ENCODE data around the gene GPR162. TPM values are rescaled to one million over a fixed set of nuclear protein-coding genes. Genes with fewer than 3 reads are reported as not detected.
"Not testable (repeated sequence)": the region's sequence is repeated elsewhere in the genome, so short reads cannot be mapped to it uniquely, and the experiment has no call there.

GPR162 gene
- total RNA-seq, 1 donor from 2014 or later, result 7.0 TPM

GRCh38 chr12:6852651-6853354, 31.2 kb downstream of the GPR162 start:
- no peak for DNase-seq (ENCODE audit: low spot score)

GRCh38 chr12:6853626-6854025, 32.0 kb downstream of the GPR162 start:
- DNase-seq (ENCODE audit: low spot score), result no peak

GRCh38 chr12:6854036-6854435, 32.4 kb downstream of the GPR162 start:
- no peak for DNase-seq (ENCODE audit: low spot score)

GRCh38 chr12:6855322-6855721, 33.7 kb downstream of the GPR162 start:
- no peak for DNase-seq (ENCODE audit: low spot score)

- DNase-seq (ENCODE audit: low spot score), result no peak
These were observed 37.2 kb downstream of the GPR162 start for GRCh38 chr12:6858799-6859198.

- DNase-seq (ENCODE audit: low spot score), result no peak
These were observed 38.5 kb downstream of the GPR162 start for GRCh38 chr12:6860116-6860515.

- no peak for DNase-seq (ENCODE audit: low spot score)
These were observed 39.3 kb downstream of the GPR162 start for GRCh38 chr12:6860942-6861341.

- DNase-seq (ENCODE audit: low spot score), result no peak
These were observed 39.8 kb downstream of the GPR162 start for GRCh38 chr12:6861391-6861790.

- no peak for DNase-seq (ENCODE audit: low spot score)
These were observed 41.4 kb downstream of the GPR162 start for GRCh38 chr12:6863033-6863432.

- no peak for DNase-seq (ENCODE audit: low spot score)
These were observed 42.1 kb downstream of the GPR162 start for GRCh38 chr12:6863586-6864321.

- not testable (repeated sequence) for DNase-seq (ENCODE audit: low spot score)
These were observed 43.7 kb downstream of the GPR162 start for GRCh38 chr12:6865307-6865706.

- DNase-seq (ENCODE audit: low spot score), result no peak
These were observed 44.7 kb downstream of the GPR162 start for GRCh38 chr12:6866163-6866919.

- DNase-seq (ENCODE audit: low spot score), result no peak
These were observed 45.3 kb downstream of the GPR162 start for GRCh38 chr12:6866920-6867412.

- DNase-seq (ENCODE audit: low spot score), result peak; percentile 96
These were observed 46.0 kb downstream of the GPR162 start, which contains the start of gene TPI1 for GRCh38 chr12:6867413-6868210. TSS of gene TPI1 (plus strand) at chr12:6867531. CDS start at chr12:6867567, 36 bp downstream.

GRCh38 chr12:6868211-6869048, 46.8 kb downstream of the GPR162 start:
- DNase-seq (ENCODE audit: low spot score), result no peak

GRCh38 chr12:6869049-6870021, 47.7 kb downstream of the GPR162 start:
- no peak for DNase-seq (ENCODE audit: low spot score)

- not testable (repeated sequence) for DNase-seq (ENCODE audit: low spot score)
These were observed 48.7 kb downstream of the GPR162 start for GRCh38 chr12:6870304-6870703.

- DNase-seq (ENCODE audit: low spot score), result no peak
These were observed 49.7 kb downstream of the GPR162 start for GRCh38 chr12:6871052-6871957.
